CD4-positive, alpha-beta T cell treated with Interleukin-17A for 4 hours (primary cell): ENCODE measurements around the gene RGS6.

Experiments
- DNase-seq: peaks from one replicate; pipeline ENCODE4 v3.0.0-alpha.2; 2020; ENCODE audit warnings: mixed read lengths

RGS6 gene

DNA sequence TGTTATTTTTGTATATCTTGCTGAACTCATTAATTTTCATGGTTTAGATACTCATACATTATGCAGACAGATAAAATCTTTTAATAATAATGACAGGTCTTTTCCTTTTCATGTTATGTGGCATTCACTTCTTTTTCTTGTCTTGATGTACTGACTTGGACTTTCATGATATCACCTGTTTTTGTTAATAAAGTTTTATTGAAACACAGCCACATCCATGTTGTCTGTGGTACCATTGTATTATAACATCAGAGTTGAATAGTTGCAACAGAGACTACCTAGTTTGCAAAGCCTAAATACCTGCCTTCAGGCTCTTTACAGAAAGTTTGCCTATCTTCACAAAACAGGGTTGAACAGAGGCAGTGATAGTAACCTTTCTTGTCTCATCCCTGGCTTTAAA, 85.1 kb downstream of the RGS6 start:
- no peak for DNase-seq

DNA sequence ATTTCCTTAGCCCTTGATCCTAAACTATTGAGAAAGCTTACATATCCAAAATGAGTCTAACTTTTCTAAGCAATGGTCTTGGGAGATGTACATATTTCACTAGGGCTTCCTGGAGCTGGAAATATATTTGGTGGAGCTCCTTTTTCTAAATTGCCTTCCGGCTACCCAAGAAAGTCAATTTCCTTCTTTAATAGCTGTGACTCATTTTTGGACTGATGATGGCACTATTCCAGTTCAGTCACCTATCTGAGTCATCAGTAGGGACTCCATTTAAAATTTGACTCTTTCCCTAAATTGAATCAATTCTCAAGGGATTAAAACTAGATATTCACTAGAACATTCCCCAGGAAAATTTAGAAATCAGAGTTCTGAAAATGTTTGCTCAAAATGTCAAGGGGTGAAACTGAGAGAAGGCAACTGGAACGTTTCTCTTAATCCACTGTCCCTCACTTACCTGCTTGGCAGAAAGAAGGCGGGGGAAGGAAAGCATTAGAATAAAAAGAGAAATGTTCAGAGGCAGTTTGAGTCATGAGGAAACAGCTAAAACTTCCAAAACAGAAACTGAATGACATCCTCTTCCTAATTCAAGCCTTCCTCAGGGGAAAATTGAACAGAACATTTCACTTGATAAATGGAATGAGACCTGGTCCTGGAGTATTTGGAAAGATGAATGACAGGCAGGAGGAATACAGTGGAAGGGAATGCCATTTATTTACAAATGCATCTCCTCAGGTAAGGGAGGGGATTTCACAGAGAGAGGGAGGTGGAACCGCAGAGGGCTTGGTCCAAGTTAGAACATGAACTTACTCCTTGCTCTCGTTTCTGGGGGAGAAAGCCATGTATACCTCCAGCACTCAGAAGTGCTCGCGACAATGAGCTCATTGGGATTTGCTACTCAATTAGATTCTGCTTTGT, 91.2 kb downstream of the RGS6 start:
- no peak for DNase-seq

DNA sequence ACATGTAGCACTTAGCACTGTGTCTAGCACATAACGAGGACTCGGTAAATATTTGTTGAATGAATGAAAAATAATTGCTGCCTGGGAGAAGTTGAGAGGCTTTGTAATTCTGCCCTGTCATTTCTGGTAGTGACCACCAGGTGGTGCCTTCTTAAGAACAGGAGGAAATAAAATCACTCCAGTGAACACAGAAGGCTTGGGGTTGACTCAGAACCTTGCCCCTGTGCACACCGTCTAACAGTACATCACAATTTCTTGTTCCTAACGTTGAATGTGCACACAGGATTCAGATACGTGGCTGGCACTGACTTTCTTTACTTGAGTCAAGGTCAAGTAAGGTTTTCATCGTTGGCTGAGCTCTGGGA, 91.8 kb downstream of the RGS6 start:
- peak; percentile 11 for DNase-seq

DNA sequence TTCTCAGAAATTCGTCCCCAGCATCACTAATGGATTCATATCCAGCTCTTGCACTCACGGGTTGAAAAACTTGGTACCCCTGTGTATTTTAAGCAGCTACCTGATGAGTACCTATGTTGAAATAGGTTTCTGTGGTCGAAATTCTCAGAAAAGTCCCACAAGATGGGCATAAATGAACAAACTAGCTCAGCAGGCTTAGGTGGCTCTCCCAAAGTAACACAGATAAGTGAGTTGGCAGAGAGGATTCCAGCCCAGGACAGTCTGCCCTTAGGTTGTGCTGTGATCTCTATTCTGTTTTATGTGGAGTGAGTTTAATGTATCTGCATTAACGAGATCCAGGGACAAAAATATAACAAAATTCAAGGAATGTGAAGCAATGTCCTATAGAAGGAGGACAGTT, 92.3 kb downstream of the RGS6 start:
- DNase-seq: no peak

DNA sequence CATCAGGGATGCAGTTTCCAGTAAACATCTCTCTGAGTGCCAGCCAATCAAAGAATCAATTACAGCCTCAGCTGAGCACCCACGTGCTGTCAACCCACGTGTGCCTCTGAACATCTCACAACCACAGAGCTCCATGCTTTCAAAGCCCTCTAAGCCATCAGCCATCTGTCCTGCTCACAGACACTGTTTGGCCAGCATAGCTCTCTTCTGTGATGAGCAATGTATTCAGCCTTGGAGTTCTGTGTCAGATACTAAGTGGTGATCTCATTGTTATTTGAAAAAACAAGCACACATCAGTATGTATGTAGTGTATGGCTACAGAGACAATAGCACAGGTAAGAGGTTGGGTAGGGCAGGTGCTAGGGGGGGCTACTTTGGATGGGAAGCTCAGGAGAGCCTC, 94.3 kb downstream of the RGS6 start:
- no peak for DNase-seq

DNA sequence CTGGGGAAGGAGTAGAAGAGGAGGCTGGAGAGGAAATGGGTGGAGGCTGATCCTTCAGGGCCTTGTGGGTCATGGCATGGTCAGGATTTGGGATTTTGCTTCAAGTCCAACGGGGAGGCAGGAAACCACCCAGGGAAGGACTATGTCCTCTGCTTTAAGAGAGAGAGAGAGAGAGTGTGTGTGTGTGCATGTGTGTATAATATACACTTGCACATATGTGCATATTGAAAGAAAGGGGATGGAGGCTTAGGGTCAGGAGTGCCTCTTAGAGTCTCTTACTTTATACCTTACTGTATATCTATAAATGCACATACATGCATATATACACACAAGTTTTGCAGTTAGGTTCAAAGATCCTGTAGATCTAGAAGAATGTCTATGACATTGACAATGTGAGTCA, 94.8 kb downstream of the RGS6 start:
- no peak for DNase-seq

DNA sequence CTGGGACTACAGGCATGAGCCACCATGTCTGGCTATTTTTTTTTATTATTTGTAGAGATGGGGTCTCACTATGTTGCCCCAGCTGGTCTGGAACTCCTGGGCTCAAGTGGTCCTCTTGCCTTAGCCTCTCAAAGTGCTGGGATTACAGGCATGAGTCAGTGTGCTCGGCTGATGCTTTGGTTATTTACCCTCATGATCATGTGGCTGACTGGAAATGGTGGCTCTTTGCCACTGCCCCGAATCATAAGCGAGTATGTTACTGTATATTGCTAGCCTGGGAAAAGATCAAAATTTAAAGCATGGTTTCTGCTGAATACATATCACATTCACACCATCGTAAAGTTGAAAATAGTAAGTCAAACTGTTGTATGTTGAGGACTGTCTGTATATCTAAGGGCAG, 101.1 kb downstream of the RGS6 start:
- DNase-seq: no peak

DNA sequence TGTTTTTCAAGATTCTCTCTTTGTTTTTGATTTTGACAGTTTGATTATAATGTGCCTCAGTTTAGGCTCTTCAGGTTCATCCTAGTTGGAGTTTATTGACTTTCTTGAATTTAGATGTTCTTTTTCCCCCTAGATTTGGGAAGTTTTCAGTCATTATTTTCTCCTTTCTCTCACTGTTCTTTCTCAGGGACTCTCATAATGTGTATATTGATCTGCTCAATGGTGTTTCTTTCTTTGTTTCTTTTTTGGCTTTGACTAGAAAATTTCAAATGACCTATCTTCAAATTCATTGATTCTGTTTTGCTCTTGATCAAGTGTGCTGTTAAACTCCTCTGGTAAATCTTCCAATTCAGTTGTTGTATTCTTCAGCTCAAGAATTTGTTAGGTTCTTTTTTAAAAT, 108.3 kb downstream of the RGS6 start:
- DNase-seq: no peak

DNA sequence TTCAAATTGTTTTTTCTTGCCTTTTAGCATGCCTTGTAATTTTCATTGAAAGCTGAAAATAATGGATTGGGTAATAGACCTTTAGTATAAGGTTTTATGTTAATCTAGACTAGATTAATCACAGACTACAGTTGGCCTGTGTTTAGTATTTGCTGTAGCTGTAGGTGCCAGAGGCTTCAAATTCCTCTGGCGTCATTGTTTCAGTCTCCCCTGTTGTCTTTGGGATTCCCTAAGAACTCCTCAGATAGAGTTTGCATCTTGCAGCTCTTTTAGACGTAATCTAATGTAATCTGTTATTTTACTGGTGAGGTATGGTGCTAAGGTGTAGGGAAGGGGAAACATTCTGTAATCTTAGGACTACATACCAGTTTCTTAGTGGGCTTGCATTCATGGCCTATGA, 113.0 kb downstream of the RGS6 start:
- DNase-seq: no peak

DNA sequence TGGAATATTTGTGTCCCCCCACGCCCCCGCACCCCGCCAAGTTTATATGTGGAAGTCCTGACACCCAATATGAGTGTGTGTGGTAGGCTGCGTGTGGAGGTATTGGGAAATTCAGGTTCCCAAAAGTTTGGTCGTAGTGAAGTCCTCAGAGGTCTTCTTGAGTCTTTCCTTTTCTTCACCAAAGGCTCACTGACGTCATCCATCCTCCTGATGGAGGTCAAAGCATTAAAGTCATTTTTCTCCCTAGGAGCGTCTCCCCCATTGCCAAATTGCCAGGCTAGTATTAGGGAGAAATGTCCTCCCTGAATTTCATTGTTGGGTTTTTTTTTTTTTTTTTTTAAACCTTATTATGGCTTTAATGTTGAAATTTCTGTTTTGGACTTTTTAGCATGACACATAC, 113.7 kb downstream of the RGS6 start:
- no peak for DNase-seq

DNA sequence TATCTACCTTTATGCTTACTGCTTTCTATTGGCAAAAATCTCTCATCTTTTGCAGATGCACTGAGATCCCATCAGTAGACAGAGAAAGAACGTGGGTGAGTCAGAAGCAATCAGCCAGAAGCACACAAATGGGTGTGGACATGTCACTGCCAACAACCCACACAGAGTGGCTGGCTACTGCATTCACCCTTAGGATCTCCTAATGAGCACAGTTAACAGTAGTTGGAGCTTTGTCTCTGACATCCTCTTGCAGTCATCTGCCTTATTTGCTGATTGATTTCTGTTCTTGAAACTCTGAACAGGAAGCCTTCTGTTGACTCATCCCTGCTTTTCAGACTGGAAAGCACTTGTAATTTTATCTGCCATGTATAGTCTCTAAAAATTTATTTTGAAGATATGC, 117.2 kb downstream of the RGS6 start:
- no peak for DNase-seq

DNA sequence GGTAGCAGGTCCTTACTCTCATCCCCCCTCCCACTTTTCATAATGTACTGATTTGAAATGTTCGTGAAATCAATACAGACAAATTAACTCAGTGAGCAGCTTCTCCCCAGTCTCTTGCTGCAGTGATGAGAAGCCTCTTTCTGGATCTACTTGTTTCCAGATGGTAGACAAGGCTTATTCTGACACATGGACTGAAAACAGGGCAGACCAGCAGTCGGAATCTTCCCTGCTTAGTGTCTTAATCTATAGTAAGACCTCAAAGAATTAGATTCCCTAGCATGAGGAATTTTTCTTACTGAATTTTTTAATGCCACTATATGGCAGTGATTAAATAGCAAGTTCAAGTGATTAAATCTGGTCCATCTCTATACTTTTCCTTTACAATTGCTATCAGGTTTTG, 120.1 kb downstream of the RGS6 start:
- DNase-seq: no peak

DNA sequence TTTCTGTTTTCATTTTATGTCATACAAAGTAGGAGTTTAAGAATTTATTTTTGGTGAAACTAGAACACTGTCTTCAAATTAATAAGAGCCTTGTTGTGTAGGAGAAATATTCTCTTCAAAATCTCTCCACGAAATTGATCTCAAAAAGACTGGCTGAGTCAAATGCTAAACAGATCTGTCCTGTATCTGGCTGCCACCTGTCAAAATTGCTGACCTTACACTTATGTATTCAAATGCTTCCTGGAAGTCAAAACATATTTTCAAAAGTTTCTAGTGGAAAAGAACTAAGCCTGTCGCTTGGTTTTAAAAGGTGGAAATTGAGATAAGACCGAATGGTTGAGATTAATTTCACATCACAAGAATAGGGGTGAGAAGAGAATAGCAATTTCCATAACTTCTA, 121.4 kb downstream of the RGS6 start:
- DNase-seq: no peak

DNA sequence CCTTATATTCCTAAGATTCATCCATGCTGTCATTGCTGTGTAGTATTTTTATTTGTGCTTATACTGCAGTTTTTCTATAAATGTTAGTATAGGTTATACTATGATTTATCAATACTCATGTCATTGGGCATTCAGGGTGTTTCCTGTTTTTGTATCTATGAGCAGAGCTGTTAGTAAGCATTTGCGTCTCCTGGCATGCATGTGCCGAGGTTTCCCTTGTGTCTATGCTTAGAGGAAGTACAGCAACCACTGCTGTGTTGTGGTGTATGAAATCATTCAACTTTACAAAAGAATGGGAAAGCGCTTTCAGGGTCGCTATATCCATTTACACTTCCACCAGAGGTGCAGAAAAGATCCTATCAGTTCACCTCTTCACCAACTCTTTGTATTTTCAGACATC, 122.7 kb downstream of the RGS6 start:
- DNase-seq: no peak

DNA sequence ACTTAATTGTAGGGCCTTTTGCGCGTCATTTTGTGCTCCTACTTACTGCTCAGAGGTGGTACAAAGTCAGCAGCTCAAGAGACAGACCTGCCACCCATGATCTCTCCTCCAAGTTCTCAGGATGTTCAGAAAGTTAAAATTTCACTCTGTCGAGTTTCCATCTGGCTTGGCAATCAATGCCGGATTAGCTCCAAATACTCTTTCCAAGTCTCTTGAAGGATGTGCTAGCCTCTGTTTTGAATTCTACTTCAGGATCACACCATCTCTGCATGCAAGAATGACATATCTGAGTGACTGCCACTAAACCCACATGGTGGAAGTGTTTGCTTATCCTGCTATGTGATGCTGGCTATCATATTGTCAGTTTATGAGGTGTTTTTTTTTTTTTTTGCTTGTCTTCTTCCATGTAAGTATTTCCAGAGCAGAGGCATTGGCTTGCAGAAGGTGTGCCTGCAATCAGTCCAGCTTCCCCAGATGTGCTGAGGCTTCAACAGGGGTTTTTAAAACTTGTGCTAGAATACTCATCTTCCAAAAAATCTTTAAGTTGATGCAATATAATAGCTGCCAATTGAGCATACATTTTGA, 125.6 kb downstream of the RGS6 start:
- DNase-seq: no peak

DNA sequence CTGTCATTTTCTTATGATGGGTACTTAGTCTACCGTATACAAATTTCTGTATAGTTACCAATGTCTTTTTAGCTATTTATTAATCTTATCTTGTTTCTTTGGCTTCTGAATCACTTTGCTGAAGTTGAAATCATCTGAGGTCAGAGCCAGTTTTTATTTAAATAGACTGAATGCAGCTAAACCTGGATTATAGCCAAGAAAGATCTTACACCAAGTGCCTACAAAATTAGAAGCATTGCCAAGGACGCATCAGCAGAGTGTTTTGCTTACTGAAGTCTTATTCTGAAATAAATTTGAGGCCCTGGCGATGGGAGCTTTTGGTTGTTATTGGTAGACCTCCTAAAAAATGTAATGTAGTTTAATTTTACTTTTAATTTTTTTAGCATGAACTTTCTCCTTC, 128.2 kb downstream of the RGS6 start:
- no peak for DNase-seq

DNA sequence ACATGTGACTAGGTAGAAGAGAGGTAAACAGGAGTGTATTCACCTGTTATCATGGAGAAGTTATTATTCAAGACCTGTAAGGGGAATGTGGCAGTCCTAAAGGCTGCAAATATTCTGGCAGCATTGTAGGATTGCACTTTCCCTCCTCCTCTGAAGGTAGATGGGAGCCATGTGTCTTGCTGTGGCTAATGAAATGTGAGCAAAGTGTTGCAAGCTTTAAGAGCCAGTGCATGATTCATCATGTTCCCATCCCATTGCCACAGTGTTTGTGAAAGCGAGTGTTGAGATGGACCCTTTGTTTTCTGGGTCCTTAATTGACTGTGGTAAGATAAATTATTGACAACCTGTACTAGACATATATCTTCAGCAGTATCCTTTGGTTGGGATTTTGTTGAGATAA, 128.7 kb downstream of the RGS6 start:
- DNase-seq: no peak

DNA sequence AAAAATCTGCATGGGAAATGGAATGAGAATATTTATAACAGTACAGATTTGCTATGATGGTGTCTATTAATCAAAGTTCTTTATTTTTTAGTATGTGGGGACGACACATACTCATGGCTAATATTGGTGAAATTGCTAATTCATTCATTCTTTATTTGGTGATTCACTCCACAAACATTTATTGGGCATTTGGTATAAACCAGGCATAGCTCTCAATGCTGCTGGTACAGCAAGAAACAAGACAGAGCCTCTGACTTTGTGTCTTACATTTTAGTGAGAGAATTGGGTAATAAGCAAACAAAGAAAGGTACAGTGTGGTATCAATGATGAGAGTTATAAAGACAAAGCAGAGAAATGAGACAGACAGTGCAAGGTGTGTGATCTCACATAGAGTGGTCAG, 129.5 kb downstream of the RGS6 start:
- no peak for DNase-seq

DNA sequence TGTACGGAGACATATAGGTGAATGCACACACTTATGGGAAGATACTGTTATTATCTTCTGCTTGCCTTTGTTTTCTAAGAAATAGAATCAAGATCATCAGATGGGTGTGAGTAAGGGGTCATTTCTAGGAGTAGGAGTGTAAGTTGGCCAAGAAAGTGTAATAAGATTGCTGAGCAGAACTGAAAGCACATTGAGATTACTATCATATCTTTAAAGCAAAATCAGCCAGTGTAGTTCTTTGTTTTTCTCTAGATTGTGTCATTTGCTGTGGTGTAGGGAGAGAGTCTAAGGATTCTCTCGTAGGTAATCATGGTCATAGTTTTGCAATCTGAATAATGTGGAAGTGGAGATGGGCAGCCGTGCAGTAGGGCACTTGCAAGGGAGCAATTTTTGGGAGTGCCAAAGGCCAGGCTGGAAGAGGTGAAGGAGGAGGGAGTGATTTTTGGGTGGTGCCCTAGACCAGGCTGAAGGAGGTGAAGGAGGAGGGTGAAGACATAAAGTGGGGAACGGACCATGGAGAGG, 131.6 kb downstream of the RGS6 start:
- DNase-seq: no peak

DNA sequence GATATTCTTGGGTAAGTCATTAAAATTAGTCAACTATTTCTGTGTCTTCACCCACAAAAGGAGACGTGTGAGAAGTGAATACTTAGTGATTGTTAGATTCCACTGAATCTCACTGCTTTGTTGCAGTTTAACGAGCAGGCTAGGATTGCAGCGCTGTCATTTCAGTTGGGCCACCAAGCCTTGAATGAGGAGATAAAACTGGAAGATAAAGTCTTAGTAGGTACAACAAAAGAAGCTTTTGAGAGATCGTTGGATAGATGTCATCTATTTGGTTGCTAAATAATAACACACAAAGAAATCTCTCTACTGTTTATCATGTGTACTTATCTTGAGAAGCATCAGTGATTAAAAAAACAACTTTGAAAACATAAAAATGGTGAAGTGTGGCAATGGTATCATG, 132.3 kb downstream of the RGS6 start:
- DNase-seq: no peak

DNA sequence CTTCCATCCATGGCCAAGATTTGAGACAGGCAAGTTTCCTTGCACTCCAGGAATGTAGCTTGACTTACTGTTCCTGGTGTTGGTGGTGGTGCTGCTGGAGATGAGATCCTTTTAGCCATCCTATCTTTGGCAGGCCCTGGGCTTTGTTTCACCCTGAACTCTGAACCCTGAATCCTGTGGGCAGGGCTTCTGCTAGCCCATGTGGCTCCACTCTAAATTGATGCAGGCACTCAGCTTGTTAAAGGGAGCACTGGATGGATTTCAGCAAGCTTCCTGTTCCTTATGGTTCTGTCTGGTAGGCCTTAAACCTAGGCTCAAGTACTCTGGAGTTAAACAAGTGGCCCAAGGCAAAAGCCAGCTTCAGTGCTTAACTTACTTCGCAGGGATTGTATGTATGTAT, 138.2 kb downstream of the RGS6 start:
- DNase-seq: no peak

DNA sequence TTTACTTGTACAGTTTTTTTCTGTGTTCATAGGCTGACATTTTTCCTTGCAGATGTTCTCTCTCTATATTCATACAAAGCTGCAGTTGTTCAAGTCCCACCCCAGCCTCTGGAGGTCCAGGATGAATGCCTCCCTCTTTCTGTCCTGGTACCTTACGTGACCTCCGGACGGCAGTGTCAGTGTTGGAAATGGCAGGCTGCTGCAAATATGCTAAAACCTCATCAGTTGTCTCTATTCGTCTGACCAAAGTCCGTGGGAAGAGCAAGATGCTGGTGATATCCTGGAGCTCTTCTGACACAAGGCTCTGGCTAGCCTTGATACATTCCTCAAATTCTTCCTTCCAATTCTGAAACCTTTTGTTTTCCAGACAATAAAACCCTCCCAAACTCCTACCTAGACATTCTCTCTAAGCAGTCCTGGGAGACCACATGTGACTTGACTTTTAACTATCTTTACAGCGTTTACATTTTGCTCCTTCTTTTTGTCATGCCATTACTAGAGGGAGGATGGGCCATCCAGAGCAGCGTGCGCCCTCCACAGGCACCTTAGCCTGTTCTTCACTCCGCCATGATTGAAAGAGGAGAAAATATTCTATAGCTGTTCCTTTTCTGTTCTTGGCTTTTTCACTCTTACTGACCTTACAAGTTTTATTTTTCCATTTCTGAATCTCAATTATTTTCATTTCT, 143.6 kb downstream of the RGS6 start:
- no peak for DNase-seq

DNA sequence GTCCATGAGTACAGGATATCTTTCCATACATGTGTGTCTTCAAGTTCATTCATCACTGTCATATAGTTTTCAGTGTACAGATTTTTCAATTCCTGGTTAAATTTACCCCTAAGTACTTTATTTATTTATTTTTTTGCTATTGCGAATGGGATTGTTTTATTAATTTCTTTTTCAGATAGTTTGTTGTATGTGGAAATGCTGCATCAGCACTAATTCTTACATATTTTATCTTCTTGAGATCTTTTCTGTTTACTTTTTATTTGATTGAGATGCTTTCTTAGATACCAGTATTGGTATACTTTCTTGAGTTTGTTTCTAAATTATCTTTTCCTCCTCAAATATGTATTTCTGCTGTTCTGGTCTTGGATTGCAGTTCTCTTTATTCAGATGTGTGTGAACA, 148.9 kb downstream of the RGS6 start:
- DNase-seq: no peak

DNA sequence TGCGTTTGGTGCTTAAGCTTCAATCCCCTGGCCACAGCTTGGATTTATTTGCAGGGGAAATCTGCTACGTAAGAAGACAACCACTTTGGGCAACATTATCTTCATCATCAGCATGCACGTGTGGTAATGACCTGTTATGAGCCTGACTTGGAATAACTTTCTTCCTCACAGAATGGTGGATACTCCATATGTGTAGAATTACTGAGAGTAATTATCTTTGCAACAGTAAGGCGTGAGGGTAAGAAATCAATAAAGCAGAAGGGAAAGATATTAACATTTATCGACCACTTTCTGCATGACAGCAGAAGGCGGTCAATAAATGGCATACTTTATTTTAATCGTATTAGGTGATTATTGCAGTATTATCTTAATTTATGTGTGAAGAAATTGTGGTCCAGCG, 152.7 kb downstream of the RGS6 start:
- no peak for DNase-seq
